8988T (cell line): Measurements from ENCODE around the gene NDUFV2.
"Not testable (repeated sequence)": the region's sequence is repeated elsewhere in the genome, so short reads cannot be mapped to it uniquely, and the experiment has no call there.

Experiments
- DNase-seq: peaks from one replicate; pipeline ENCODE4 v3.0.0; 2011

NDUFV2 gene

DNA sequence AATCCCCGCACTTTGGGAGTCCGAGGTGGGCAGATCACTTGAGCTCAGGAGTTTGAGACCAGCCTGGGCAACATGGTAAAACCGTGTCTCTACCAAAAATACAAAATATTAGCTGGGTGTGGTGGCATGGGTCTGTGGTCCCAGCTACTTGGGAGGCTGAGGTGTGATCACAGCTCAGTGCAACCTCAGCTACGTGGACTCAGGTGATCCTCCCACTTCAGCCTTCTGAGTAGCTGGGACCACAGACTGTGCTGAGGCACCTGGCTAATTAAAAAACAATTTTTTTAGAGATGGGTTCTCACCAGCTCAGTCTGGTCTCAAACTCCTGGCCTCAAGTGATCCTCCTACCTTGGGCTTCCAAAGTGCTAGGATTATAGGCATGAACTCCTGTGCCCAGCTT is 57.5 kb downstream of the NDUFV2 start:
- no peak for DNase-seq

DNA sequence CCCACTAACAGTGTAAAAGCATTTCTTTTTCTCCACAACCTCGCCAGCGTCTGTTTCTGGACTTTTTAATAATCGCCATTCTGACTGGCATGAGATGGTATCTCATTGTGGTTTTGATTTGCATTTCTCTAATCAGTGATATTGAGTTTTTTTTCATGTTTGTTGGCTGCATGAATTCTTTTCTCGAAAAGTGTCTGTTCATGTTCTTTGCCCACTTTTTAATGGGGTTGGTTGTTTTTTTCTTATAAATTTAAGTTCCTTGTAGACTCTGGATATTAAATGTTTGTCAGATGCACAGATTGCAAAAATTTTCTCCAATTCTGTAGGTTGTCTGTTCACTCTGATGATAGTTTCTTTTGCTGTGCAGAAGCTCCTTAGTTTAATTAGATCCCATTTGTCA is 60.2 kb downstream of the NDUFV2 start:
- not testable (repeated sequence) for DNase-seq

DNA sequence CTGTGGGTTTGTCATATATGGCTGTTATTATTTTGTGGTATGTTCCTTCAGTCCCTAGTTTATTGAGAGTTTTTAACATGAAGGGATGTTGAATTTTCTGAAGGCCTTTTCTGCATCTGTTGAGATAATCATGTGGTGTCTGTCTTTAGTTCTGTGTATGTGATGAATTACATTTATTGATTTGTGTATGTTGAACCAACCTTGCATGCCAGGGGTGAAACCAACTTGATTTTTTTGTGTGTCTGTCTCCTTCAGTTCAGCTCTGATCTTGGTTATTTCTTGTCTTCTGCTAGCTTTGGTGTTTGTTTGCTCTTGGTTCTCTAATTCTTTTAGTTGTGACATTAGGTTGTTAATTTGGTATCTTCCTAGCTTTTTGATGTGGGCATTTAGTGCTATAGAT is 61.6 kb downstream of the NDUFV2 start:
- not testable (repeated sequence) for DNase-seq

DNA sequence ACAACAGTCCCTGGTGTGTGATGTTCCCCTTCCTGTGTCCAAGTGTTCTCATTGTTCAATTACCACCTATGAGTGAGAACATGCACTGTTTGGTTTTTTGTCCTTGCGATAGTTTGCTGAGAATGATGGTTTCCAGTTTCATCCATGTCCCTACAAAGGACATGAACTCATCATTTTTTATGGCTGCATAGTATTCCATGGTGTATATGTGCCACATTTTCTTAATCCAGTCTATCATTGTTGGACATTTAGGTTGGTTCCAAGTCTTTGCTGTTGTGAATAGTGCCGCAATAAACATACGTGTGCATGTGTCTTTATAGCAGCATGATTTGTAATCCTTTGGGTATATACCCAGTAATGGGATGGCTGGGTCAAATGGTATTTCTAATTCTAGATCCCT is 63.4 kb downstream of the NDUFV2 start:
- not testable (repeated sequence) for DNase-seq

DNA sequence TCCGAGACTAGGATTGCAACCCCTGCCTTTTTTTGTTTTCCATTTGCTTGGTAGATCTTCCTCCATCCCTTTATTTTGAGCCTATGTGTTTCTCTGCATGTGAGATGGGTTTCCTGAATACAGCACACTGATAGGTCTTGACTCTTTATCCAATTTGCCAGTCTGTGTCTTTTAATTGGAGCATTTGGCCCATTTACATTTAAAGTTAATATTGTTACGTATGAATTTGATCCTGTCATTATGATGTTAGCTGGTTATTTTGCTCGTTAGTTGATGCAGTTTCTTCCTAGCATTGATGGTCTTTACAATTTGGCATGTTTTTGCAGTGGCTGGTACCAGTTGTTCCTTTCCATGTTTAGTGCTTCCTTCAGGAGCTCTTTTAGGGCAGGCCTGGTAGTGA is 67.0 kb downstream of the NDUFV2 start:
- not testable (repeated sequence) for DNase-seq

DNA sequence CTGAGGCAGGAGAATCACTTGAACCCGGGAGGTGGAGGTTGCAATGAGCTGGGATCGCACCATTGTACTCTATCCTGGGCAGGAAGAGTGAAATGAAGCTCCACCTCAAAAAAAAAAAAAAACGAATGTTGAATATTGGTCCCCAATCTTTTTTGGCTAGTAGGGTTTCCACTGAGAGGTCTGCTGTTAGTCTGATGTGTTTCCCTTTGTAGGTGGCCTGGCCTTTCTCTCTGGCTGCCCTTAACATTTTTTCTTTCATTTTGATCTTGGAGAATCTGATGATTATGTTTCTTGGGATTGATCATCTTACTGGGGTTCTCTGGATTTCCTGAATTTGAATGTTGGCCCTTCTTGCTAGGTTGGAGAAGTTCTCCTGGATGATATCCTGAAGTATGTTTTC is 69.4 kb downstream of the NDUFV2 start:
- DNase-seq = not testable (repeated sequence)

DNA sequence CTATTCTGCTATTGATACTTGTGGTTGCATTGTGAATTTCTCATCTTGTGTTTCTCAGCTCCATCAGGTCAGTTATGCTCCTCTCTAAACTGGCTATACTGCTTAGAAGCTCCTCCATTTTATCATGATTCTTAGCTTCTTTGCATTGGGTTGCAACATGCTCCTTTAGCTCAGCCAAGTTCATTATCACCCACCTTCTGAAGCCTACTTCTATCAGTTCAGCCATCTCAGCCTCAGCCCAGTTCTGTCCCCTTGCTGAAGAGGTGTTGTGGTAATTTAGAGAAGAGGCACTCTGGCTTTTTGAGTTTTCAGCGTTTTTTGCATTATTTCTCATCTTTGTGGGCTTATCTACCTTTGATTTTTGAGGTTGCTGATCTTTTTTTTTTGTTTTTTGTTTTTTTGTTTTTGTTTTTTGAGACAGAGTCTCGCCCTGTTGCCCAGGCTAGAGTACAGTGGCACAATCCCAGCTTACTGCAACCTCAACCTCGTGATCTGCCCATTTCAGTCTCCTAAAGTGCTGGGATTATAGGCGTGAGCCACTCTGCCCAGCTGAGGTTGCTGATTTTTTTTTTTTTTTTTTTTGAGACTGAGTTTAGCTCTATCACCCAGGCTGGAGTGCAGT is 70.1 kb downstream of the NDUFV2 start:
- no peak for DNase-seq

DNA sequence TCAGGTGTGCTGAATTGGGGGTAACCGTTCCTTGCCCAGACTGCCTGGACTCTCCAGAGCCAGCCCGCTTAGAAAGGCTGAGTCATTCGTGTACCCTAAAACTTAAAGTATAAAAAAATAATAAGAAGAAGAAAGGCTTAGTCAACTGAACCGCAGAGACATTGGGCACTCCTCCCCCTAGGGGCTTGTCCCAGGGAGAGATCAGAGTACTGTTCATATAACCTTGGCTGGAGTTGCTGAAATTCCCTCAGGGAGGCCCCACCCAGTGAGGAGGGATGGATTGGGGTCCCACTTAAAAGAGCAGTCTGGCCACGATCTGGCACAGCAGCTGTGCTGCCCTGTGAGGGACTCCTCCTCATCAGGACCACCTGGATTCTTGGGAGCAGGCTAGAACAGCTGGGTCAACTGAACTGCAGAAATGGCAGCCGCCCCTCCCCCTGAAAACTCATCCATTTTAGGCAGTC is 71.3 kb downstream of the NDUFV2 start:
- no peak for DNase-seq

DNA sequence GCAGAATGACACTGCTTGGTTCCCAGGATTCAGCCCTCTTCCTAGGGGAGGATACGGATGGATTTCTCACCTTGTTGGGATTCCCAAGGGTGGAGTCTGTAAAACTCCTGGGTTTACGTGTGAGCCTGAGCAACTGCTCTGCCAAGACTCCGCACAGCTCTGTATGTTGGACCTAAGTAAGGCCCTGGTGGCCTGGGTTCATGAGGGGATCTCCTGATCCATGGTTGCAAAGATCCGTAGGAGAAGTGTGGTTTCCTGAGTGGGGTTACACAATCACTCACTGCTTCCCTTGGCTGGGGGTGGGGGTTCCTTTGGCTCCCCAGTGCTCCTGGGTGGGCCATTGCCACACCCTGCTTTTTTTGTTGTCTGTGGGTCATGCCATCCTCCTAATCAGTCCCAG is 71.8 kb downstream of the NDUFV2 start:
- DNase-seq = no peak

DNA sequence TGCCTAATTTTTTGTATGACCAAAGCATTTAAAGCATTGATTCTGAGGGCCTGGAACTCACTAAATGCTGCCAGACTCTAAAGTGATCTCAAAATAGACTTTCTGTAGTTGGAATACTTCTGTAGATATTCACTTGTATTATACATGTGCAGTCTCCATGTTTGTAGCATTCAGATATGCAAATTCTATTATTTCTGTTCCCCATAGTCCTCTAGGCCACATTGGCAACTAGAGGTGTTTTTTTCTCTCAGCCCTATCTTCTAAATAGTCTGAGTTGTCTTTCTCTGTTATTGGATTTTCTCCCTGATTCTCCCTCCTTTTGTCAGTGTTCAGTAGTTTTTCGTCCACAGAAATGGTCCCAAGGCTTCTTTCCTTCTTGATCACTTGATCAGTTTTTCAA is 72.6 kb downstream of the NDUFV2 start:
- DNase-seq = no peak

DNA sequence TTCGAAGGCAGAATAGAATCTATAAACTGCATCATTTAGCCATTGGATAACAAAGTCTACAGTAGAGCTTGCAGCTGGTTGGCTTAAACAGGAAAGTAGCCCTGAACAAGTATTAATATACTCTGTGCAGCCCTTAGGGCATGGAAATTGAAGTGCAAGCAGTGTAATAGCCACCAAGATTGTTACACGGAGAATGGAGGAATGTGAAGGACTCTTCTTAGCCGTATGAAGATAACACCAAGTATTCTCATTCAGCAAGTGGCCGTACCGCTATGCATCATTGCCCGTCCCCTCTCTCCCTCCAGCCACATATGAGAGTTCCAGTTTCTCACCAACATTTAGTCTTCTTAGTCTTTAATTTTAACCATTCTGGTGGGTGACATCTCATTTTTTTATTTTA is 74.5 kb downstream of the NDUFV2 start:
- DNase-seq = no peak

DNA sequence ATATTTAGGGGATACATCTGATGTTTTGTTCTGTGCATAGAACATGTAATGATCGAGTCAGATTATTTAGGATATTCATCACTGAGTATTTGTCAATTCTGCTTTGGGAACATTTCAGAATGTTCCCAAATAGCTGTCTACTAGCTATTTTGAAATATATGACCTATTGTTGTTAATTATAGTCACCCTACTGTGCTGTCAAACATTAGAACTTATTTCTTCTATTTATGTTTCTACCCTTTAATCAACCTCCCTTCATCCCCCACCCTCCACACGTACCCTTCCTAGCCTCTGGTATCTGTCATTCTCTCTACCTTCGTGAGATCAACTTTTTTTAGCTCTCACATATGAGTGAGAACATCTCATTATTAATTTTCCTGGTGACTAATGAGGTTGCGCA is 75.0 kb downstream of the NDUFV2 start:
- DNase-seq = no peak

DNA sequence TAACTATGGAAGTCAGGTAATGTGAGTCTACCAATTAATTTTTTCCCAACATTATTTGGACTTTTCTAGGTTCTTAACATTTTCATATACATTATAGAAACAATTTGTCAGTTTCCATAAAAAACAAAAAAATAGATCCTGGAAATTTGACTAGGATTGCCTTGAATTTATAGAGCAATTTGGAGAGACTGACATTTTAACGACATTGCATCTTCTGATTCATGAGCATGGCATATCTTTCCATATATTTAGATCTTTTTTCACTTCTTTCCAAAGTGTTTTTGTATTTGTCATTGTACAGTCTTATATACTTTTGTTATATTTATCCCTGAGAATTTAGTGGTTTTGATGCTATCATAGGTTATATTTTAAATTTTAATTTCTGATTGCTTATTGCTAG is 76.1 kb downstream of the NDUFV2 start:
- no peak for DNase-seq

DNA sequence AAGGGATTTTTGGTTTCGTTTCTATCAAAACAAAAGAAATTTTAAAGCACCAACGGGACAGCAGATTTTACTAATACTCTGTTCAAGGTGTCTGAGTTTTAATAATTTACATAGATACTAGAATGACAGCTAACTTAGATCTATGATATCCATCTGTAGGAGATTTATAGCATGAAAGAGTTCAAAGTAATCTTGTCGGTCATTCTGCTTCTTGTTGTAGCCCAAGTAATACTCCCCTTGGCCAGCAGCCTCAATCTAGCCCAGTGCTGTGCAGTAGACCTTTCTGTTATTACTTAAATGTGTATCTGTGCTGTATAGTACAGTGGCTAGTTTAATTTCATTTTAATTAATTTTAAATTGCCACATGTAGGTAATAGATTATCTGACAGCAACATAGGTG is 78.8 kb downstream of the NDUFV2 start:
- no peak for DNase-seq

DNA sequence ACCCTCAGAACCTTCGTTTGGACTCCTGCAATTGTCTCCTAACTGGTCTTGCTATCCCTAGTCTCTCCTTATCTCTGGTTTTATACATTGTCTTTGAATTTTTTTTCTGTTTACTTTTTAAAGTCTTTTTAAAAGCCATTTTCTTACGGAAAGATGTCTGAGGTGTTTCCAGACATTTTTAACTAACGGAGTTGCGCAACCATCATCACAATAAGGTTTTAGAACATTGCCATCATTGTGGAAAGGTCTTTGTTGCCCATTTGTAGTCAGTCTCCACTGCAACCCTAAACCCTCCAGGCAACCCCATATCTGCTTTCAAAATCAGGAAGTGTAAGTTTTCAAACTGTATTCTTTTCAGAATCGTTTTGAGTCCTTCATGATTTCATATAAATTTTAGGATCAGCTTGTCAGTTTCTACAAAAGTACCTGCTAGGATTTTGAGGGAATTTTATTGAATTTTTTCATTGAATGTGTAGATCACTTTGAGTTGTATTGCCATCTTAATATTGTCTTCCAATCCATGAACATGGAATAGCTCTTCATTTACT is 80.4 kb downstream of the NDUFV2 start:
- no peak for DNase-seq
